Stimulated activated CD8-positive, alpha-beta memory T cell treated with anti-CD3 and anti-CD28 coated beads, Interleukin-4, amount 100 ng/mL, for 24 hours (primary cell): ENCODE data around the gene MYL4.
"Not testable (repeated sequence)": the region's sequence is repeated elsewhere in the genome, so short reads cannot be mapped to it uniquely, and the experiment has no call there.

ENCODE experiments used
- DNase-seq: peaks from one replicate; pipeline ENCODE4 v3.0.0-alpha.2; 2020; ENCODE audit warnings: low read depth

MYL4 gene

DNA sequence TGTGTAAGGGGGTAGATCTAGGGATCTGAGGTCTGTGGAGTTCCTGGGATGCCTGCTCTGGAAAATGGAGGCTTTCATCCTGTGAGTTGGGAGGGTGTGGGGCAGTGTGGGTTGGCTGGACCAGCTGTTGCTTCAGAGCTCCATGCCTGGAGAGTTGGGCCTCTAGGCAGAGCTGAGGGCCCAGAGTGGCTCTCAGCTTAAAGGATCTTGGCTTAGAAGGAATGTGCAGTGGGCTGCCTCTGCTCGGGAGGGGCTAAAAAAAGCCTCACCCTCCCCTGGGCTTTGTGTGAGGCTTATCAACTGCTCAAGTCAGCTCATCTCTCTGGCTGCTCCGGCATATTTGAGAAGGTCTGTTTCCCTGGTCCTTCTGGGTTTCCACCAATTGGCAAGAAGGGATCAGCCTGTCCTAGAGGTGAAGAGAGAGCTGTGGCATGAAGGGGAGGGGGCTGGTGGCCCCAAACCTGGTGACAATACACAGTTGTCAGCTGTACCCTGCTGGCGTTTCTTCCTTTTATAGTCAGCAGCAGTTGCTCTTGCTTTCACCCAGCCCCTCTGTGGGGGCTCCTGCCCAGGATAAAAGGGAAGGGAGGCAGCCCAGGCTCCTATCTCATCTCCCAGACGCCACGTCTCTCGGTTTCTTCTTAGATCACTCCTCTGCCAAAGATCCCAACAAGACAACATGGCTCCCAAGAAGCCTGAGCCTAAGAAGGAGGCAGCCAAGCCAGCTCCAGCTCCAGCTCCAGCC, at the start of gene MYL4:
Gene MYL4 (plus strand): TSS at position 605 of the 745 bp plus-strand sequence. CDS start 75 bp downstream, at position 680.
- DNase-seq: no peak

DNA sequence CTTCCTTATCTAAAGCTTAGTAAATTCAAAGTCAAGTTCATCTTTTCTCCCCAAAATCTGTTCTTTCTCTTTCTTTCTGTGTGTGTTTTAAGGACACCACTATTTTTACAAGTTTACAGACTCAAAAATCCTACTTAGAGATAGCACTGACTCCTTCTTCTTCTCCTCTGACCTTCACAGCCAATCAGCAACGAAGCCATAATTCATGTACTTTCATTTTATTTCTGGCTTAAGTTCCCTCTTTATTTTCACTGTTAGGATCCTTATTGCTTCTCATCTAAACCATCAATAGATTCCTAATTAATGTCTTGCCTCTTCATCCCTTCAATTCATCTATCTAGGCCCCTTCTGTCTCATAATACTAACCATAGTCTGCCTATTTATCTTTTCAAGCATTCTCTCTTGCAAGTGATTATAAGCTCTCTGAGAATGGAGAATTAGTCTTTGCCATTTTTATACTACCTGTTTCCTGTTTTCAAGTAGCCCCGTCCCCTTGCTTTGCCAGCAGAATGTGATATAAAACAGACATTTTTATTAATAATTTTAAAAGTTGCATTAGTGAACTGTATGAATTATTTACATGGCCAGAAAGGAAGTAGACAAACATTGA, 47.0 kb upstream of the MYL4 start:
- no peak for DNase-seq

DNA sequence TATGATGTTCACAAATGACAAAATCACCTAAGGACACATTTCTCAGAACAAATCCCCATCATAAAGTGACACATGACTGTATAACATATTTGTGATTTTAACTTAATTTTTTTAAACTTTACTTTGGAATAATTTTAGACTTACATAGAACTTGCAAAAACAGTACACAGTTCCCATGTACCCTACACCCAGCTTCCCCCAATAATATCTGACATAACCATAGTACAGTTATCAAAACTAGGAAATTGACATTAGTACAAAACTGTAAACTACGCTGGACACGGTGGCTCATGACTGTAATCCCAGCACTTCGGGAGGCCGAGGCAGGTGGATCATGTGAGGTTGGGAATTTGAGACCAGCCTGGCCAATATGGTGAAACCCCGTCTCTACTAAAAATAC, 44.9 kb upstream of the MYL4 start:
- no peak for DNase-seq

DNA sequence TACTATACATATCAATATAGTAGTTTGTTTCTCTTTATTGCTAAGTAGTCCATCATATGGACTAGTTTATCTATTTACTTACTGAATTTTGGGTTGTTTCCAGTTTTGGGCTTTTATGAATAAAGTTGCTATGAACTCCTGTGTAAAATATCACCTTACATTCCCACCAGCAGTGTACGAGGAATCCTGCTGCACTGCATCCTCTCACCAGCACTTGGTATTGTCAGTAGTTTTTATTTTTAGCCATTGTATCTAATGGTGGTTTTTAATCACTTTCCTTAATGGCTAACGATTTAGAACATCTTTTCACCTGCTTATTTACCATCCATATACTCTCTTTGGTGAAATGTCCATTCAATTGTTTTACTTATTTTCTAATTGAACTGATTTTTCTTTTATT, 44.0 kb upstream of the MYL4 start:
- no peak for DNase-seq

DNA sequence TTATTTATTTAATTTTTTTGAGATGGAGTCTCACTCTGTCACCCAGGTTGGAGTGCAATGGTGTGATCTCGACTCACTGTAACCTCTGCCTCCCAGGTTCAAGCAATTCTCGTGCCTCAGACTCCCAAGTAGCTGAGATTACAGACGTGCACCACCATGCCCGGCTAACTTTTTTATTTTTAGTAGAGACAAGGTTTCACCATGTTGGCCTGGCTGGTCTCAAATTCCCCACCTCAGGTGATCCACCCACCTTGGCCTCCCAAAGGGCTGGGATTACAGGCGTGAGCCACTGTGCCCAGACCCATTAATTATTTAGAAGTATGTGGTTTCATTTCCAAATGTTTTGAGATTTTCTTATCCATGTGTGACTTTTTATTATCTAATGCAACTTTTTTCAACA, 42.3 kb upstream of the MYL4 start:
- not testable (repeated sequence) for DNase-seq

DNA sequence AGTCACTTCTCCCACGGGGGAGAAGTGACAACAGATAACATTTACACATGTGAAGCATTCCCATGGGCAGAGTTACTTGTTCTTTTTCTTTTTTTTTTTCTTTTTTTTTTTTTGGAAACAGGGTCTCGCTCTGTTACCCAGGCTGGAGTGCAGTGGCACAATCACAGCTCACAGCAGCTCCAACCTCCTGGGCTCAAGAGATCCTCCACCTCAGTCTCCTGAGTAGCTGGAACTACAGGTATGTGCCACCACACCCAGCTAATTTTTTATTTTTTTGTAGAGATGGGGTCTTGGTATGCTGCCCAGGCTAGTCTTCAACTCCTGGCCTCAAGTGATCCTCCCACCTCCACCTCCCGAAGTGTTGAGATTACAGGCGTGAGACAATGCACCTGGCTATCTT, 40.3 kb upstream of the MYL4 start:
- DNase-seq: not testable (repeated sequence)

DNA sequence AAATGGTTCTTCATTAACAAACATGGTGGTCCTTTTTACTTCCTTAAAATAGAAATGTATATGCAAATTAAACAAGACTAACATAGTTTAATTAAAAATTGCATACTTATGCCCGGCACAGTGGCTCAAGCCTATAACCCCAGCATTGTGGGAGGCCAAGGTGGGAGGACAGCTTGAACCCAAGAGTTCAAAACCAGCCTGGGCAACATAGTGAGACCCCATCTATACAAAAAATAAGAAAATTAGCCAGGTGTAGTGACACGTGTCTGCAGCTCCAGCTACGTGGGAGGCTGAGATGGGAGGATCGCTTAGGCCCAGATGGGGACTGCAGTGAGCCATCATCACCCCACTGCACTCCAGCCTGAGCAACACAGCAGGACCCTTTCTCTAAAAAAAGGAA, 38.4 kb upstream of the MYL4 start:
- no peak for DNase-seq

DNA sequence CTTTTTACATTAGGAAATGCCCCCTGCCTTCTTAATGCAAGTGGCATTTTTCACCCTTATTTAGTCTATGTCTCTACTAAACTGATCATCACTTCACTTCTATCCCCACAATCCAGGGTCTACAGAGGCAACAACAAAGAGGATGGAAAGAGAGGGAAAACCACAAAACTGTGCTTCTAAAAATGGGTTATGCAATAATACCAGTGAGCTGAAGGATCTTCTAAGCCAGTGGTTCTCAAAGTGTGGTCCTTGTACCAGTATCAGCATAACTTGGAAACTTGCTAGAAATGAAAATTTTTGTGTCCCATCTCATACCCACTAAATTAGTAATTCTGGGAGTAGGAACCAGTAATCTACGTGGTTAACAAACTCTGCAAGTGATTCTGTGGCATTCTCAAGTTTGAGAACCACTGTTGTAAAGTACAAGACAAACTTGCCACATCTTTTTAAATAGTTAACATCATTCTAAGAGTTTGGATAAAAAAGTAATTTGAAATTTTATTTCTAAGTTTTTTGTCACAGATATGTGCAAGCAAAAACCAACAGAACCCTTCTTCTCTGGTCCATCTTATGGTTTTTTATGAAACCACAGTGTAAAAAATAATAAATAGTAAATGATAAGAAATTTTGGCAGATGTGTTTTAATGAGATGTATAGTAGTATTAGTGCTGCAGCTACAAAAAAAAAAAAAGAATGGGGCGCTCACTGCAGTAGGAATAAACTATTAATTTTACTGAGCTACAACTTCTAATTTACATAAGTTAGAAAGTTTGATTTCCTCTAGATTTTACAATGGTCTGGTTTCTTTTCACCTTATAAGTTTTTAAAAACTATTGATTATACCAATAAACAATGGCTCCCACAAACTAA, 36.2 kb upstream of the MYL4 start:
- DNase-seq: no peak

DNA sequence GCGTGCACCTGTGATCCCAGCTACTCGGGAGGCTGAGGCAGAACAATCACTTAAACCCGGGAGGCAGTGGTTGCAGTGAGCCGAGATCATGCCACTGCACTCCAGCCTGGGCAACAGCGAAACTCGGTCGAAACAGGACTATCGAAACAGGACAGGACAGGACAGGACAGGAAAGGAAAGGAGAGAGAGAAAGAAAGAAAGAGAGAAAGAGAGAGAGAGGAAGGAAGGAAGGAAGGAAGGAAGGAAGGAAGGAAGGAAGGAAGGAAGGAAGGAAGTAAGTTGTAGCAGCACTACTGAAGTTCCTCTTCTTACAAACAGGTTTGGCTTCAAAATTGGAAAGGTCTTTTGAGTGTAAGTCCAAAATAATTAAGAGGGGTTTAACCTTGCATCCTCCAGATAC, 34.3 kb upstream of the MYL4 start:
- DNase-seq: not testable (repeated sequence)

DNA sequence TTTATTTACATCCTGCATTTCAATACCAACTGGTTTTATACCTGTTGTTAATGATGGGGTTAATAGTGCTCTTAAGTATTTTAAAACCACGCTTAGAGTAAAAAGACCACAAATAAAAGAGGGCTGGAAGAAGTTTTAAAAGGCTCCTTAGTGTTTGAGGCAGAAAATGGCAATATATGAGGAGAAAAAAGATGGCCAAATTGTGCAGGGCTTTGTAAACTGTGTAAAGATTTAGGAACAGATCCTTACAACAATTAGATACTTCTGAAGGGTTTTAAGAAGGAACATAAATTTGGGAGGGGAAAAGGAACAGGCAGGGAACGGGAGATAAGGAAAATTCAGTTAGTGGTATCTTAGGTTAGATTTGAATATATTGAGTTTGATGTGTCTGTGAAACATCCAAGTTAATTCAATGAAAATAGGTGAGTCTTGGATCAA, 32.7 kb upstream of the MYL4 start:
- no peak for DNase-seq

DNA sequence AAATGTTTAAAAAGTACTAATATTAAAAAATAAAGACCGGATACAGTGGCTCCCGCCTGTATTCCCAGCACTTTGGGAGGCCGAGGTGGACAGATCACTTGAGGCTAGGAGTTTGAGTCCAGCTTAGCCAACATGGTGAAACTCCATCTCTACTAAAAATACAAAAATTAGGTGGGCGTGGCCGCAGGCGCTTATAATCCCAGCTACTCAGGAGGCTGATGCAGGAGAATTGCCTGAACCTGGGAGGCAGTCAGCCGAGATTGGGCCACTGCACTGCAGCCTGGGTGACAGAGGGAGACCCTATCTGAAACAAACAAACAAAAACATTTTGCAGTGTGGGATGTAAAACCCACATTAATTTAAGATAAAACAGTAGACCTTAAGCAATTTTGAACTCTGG, 31.9 kb upstream of the MYL4 start:
- DNase-seq: no peak

DNA sequence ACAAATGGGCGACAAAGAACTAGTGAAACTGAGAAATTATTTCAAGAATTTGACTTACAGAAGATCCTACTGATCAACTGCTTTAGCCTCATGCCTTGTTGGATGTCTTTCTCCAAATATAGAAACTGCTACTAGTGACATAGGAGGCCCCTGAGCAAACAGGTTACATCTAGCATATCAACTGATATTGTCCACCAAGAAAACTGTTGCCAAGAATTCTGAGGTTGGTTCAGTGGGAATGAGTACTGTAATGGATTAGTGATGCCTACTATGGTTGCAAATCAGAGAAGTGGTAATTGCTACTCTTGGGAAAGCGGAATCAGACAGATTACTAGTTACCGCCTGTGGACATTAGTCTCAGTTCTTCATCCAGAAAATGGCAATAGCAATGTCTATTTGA, 30.0 kb upstream of the MYL4 start:
- no peak for DNase-seq

DNA sequence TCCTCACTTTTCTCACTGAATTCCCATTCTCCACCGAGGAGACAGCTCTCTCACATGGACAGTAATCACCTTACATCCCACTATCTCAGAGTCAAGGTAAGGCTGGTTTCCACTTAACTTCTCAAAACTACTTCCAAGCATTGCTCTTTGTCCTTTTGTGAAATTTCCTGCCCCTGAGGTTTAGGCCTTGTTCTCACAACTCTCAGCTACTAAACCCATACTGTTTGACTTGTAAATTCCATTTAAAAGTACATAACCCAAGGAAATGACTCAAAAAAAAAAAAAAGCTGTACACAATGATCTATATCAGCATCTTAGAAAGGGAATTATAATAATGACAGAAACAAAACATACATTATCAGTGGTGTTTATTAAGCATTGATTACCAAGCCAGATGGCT, 28.8 kb upstream of the MYL4 start:
- DNase-seq: no peak

DNA sequence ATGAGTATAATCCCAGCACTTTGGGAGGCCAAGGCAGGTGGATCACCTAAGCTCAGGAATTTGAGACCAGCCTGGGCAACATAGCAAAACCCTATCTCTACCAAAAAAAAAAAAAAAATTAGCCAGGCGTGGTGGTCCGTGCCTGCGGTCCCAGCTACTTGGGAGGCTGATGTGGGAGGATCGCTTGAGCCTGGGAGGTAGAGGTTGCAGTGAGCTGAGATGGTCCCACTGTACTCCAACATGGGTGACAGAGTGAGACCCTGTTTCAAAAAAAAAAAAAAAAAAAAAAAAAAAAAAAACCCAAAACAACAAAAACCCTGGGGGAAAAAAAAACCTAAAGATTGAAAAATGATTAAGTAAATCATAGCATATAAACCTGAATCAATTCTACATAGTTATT, 28.2 kb upstream of the MYL4 start:
- not testable (repeated sequence) for DNase-seq

DNA sequence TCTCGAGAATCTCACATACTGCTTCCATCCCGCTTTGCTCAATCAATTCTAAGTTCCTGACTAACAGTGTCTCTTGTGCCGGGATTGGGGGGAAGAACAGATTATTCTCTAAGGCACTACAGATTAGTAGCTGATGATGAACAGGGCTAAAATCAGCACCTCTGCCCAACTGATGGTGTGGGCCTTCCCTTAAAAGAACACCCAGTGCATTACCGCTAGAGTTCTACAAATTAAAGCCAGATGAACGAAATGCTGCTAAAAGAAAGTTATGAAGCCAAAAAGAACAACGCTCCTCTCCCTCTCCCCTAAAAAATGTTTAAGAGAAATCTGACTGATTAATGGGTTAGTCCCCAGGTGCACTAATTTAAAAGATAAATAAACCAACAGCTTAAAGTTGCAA, 24.5 kb upstream of the MYL4 start:
- DNase-seq: no peak

DNA sequence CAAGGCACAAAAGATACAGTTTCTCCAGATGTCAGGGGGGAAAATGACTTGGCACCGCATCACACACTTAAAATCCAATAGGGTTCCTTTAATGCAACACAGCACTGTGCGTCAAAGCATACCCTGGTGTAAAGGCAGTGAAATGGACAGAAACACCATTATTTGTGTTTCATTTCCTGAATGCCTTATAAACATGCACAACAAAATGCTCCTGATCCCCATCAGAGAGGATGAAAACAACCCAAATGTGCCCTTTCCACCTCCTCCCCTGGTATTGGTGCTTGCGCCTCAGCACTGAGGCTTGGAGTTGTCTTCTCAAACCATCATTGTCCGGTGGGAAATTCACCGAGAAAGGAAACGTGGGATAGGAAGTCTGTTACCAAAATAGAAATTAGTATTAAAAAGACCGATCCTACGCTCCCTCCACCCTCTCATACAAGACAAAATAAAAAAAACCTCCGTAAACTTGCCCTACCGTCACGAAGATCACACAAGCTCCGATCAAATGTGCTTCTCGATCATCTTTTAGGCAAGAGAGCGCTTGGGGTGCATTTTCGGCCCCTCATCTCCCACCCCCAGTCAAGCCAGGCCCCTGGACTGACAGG, 20.8 kb upstream of the MYL4 start:
- no peak for DNase-seq

DNA sequence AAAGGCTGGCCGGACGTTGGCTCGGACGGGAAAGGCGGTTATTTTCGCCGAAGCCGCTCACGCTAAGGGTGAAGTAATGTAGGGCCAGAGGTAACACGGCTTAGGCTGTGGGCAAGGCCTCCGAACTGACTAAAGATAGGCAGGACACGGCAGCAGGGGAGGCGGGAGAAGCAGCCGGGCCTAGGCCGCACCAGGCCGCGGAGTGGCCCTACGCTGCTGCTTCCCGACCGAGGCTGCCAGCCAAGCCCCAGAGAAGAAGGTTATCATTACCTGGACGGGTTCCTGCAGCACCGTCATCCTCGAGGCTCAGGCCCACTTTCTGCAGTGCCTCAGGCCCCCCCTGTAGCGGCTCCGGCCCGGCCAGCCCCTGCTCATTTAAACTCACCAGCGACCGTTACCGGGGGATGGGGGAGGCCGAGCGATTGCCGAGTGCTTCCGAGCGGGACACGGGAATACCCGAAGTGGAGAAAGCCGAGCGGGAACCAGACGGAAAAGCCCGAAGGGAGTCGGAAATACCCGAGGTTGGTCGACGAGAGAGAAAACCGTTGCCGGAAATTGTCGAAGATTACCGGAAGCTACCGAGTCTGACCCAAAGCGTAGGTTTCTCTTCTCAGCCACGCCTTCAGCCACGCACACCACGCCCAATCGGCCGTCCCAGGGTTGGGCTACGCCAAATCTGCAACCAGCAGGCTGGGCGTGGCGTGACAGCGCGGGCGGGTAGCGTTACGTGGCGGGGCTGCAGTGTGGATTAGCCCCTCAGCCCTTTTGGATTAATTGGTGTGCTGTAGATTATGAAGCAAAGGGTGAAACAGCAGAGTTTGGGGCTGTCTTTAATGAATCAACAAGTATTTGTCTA, 20.0 kb upstream of the MYL4 start, which contains the start of gene CDC27:
Gene CDC27 (minus strand): TSS at position 420 of the 856 bp plus-strand sequence. CDS start 123 bp downstream, at position 297.
- peak; percentile 100 for DNase-seq

DNA sequence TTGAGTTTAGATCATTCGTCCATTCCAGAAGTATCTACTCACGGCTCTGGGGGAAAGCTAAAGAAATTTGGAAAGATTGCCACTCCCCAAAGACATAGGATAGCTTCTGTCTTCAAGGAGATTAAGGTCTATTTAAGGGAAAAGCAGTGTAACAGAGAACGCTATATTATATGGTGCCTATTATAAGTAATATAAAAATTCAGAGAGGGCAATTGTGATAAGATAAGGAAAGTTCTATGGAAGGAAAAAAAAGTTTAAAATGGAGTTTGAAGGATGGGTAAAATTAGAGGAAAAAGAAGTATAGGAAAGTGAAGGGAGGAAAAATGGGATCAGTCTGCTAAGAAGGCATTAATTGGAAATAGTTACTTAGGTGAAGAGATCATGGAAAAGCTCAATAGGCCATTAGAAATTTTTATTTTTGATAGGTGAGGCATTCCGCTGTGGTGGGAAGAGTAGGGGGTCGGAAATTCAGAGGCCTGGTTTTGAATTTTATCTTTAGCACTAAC, 19.4 kb upstream of the MYL4 start:
- DNase-seq: no peak

DNA sequence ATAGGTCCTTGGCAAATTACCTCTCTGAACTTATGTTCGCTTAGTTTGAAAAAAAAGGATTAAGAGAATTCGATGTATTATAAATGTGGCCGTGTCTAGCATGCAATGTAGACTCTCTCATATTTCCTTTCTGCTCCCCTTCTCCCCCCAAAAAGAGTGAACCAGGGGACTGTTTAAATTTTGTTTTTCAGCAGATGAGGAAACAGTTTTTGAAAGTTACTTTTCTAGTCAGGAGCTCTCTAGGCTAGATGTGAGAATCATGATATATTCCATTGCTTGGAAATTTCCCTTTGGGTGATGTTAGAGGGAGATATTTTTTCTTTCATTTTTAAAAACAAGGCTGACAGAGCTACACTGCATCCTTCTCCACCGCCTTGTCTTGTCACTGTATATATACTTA, 18.9 kb upstream of the MYL4 start:
- DNase-seq: no peak

DNA sequence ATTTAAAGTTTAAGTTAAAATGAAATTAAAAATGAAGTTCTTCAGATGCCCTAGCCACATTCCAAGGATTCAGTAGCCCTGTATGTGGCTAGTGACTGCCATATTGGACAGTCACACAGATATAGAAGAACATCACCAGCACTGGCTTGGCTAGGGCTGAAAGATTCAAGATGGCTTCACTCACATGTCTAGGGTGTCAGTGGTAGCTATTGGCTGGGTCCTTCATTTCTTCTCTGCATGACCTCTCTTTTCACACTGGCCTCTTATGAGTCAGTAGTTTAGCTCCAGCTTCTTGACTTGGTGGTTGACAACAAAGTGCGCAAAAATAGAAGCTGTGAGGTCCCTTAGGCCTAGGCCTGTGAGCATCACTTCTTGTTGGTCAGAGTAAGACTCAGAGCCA, 18.4 kb upstream of the MYL4 start:
- DNase-seq: no peak

DNA sequence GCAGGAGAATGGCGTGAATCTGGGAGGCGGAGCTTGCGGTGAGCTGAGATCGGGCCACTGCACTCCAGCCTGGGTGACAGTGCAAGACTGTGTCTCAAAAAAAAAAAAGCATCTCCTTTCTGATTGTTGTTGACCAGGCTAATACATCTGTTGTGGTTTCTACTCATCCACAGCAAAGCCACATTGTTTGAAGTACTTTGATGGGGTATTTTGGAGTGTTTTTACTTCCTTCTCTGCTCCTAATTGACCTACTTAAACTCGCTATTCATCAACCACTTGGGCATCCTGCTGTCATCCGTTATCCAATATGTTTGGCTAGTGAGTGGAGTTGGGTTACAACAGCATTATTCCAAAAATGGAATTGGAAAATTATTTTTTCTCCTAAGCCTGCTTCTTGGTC, 16.6 kb upstream of the MYL4 start:
- DNase-seq: no peak
